AG20443 (cell line): ENCODE measurements around the gene MSANTD7.
"Not testable (repeated sequence)": the region's sequence is repeated elsewhere in the genome, so short reads cannot be mapped to it uniquely, and the experiment has no call there.

Source experiments
- DNase-seq: peaks from one replicate; pipeline ENCODE4 v3.0.0; 2012; ENCODE audit warnings: low spot score, mixed read lengths

The MSANTD7 gene

GRCh38 chr10:14837757-14838581, at the start of gene MSANTD7, which contains the start of the genes CDNF and HSPA14:
TSS of gene MSANTD7 (plus strand) at chr10:14838306. CDS start at chr10:14842285, 3,979 bp downstream.
TSS of gene CDNF (minus strand) at chr10:14838037. CDS start at chr10:14837946, 91 bp downstream.
TSS of gene HSPA14 (plus strand) at chr10:14838306. CDS start at chr10:14838403, 97 bp downstream.
- peak; percentile 99 for DNase-seq

GRCh38 chr10:14798636-14799035, 39.5 kb upstream of the MSANTD7 start:
- no peak for DNase-seq

DNA sequence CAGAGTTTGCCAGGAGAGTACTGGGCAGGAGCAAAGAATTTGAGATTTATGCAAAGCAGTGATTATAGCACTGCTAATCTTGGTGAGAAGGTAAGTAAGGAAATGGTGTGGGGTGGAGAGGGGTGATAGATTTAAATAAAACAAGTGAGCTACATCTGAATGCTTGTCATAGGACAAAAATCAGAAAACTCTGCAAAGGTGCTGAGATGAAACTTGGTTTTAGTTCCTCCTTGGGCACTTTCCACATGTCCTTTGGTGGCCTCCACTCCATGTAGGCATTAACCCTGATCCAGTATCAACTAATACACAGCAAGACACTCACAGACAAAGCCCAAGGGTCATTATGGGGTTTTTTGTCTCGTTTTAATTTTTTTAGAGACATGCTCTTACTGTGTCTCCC, 37.7 kb upstream of the MSANTD7 start:
- no peak for DNase-seq

DNA sequence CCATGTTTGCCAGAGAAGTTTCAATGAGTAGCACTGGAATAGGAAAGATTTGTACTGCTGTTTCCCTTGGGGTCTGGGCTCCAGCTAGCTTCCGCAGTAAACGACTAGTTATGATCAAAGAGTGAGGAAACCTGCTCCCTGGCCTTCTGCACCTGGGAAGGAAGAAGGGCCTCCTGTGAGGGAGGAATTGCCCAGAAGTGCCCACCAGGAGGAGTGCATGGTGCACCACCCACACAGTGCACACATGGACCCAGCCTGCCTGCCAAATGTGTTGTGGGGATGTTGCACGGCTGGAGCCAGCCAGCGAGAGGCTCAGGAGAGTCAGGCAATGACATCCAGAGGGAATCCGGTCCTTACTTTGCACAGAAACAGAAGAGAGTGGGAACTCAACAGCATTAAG, 36.4 kb upstream of the MSANTD7 start:
- DNase-seq, result peak; percentile 26

GRCh38 chr10:14803827-14804226, 34.3 kb upstream of the MSANTD7 start:
- no peak for DNase-seq

GRCh38 chr10:14806318-14806717, 31.8 kb upstream of the MSANTD7 start:
- no peak for DNase-seq

- no peak for DNase-seq
Measured at GRCh38 chr10:14810969-14811953, 26.8 kb upstream of the MSANTD7 start.

DNA sequence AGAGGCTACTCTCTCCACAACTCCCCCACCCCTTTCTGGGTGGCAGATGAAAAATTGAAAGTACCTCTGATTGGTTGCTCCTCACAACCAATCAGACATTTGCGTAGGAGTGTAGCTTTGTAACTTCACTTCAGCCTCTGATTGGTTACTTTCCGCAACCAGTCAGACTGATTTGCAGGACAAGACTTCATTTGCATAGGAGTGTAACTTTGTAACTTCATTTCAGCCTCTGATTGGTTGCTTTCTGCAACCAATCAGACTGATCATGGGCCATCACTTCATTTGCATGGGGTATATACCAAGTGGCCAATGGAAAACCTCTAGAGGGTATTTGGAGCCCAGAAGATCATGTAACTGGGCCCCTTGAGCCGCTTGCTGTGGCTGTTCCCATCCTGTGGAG, 25.8 kb upstream of the MSANTD7 start:
- DNase-seq, result no peak

DNA sequence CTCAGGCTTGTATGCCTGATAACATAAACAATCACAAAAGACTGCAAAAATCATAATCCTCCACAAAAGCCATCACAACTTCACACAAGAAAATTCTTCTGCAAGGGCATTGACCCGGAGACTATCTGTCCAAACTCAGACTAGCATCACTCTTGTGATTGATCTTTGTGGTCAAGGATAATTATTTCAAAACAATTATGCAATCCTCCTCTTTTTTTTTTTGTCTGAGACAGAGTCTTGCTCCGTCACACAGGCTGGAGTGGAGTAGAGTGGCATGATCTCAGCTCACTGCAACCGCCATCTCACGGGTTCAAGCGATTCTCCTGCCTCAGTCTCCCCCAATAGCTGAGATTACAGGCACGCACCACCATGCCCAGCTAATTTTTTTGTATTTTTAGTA, 22.4 kb upstream of the MSANTD7 start:
- no peak for DNase-seq

GRCh38 chr10:14816717-14817116, 21.4 kb upstream of the MSANTD7 start:
- not testable (repeated sequence) for DNase-seq

DNA sequence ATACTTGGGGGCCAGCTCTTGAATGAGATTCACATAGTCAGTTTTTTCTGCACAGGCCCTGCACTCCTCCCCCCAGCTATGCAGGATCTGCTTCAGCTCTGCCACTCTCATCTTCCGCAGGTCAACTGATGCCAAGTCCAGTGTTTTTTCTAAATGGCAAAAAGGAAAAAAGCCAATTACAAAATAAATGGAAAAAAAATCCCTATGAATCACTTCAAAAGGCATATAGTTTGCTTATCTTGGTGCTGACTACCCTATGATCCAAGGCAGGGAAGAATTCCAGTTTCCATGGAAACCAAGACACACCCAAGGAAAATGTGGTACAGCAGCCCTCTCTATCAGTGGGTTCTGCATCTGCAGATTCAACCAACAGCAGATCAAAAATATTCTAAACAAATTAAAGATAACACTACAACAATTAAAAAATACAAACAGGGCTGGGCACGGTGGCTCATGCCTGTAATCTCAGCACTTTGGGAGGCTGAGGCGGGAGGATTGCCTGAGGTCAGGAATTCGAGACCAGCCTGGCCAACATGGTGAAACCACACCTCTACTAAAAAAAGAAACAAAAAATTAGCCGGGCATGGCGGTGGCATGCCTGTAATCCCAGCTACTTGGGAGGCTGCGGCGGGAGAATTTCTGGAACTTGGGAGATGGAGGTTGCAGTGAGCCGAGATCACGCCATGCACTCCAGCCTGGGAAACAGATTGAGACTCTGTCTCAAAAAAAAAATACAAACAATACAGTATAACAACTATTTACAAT, 17.9 kb upstream of the MSANTD7 start:
- peak; percentile 82 for DNase-seq

DNA sequence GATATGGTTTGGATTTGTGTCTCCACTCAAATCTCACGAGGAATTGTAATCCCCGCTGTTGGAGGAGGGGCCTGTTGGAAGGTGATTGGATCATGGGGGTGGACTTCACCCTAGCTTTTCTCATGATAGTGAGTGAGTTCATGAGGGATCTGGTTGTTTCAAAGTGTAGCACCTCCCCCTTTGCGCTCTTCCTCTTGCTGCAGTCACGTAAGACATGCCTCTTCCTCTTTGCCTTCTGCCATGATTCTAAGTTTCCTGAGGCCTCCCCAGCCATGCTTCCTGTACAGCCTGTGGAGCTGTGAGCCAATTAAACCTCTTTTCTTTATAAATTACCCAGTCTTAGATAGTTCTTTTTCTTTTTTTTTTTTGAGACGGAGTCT, 17.3 kb upstream of the MSANTD7 start:
- no peak for DNase-seq

DNA sequence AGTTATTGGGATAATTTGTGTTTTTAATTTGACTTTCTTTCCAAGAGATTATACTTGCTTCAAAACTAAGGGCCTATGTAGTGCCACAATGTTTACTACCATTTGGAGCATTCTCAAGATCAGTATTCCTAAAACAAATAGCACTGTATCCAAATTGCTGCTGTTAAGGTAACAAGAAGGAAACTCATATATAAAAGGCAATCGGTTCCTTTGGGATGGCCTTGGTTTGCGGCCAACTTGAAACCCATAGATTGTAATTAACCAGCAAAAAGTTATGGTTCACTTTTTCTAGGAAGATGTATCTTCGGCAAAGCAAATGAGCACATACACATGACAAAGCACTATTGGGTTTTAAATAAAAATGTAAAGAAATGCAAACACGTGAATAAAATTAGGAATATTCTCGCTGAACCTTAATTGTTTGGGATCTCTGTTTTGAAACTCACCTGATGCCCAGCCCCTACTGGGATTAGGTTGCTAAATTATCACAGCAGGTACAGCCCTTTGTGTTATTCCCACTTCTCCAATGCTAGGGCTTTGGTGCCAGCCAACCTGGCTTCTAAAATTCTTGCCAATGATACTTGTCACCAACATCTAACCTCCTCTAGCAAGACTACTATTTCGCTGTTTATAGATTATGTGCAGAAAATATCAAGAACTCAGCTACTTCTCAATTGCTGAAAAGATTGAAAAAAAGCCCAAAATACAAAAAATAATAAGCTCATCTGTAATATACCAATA, 16.3 kb upstream of the MSANTD7 start:
- no peak for DNase-seq

DNA sequence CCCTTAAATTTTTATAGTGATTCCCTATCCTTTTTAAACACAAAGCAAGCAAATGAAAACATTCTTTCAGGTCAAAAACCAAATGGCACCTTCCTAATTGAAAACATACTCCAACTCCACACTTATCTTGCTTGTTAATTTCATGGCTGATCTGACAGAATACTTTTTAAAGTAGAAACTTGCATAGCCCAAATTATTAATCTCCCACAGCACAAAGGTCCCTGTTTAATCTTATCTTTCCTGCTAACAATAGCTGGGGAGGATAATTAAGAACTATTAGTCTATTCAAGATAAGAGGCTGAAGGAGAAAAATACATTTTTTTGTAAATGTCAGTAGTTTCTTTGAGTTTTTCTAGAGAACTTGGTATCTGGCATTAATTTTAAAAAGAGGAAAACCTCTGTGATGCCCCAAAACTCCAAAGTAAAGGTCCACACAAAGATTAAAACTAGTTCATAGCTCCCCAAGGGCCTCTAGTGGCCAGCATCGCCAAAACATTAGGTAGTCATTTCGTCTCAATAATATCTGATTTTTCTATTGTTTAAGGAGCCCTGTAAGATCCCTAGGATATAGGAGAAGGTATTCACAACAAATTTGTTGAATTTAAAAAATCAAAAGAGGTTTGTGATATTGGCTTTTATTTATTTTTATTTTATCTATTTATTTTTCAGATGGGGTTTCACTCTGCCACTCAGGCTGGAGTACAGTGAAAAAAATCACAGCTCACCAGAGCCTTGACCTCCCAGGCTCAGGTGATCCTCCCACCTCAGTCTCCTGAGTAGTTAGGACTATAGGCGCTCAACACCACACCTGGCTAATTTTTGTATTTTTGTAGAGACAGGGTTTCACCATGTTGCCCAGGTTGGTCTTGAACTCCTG, 15.0 kb upstream of the MSANTD7 start:
- DNase-seq, result peak; percentile 69

DNA sequence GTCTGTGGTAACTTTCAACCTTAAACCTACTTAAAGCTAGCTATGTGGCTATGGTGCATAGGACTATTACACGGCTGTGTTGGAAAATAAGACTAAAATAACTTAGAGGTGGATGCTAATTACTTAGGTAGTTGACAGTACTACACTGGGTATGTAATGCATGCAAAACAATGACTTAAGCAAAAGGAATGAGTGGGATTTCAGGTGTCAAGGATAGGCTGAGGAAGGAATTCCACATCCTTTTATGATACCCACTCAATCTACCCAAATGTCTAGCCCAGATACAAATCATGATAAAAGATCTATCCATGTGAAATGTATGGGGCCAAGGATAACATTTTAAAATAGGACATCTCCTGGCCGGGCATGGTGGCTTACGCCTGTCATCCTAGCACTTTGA, 14.1 kb upstream of the MSANTD7 start:
- DNase-seq, result no peak

DNA sequence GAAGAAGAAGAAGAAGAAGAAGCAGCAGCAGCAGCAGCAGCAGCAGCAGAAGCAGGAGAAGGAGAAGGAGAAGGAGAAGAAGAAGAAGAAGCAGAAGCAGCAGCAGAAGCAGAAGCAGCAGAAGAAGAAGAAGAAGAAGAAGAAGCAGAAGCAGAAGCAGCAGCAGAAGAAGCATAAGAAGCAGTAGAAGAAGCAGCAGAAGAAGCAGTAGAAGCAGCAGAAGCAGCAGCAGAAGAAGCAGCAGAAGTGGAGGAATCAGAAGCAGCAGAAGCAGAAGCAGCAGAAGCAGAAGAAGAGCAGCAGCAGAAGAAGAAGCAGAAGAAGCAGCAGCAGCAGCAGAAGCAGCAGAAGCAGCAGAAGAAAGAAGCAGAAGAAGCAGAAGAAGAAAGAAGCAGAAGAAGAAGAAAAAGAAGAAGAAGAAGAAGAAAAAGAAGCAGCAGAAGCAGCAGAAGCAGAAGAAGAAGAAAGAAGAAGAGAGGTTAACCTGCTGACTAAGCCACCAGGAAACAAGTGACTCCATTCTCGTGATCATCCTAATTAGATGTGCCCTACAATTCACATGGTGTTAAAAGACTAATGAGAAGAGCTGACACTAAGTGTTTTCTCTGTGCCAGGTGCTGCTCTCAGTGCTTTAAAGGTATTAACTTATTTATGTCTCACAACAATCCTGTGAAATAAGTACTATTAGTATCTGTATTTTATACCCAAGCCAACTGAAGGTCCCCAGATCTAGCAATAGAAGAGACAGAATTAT, 11.9 kb upstream of the MSANTD7 start:
- no peak for DNase-seq

DNA sequence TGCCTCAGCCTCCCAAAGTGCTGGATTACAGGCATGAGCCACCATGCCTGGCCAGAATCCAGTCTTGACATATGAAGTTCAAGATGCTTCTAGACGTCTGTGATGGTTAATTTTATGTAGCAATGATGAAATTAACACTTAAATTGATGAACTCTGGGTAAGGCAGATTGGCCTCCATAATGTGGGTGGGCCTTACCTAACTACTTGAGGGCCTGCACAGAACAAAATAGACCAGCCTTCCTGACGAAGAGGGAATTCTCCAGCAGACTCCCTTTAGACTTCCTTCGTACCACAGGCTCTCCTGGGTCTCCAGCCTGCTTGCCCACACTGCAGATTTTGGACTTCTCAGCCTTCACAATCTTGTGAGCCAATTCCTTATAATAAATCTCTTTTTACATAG, 5.0 kb upstream of the MSANTD7 start:
- no peak for DNase-seq

GRCh38 chr10:14836208-14836607, 1.9 kb upstream of the MSANTD7 start:
- DNase-seq, result no peak

DNA sequence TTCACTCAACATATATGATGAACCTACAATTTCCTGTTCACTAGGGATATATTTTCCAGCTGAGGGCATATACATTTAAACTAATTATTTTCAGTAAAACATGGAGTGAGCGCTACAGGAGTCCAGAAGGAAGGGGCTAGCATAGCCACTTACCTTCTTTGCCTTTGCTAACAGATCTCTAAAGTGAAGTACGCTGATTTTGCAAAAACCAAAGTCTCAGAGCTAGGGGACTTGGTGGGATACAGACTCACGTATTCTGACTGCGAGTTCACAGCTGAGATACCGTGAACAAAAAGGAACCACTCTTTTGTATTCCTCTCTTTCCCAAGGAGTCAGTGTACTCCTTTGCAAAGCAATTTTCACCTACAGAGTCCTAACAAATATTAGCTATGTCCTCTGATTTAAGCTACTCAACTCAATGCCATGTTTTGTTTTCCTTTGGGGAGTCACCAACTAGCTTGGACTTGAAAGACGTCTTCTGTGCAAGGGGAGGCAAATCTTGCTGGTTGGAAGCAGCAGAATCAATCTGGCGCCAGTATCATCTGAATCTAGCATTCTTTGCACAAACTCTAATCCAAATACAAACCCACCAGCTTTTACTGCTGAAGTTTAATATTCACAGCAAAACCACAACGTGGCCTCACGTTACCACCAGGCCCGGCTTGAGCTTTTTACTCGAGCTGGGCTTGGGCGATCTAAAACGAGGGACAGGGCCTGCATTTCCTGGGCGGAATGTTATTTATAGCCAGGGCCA, 926 bp upstream of the MSANTD7 start:
- DNase-seq, result no peak
